WTC11 (cell line): Measurements from ENCODE around the gene FAM217A.

Experiments used
- ATF2 ChIP-seq: sonication (generic); formaldehyde crosslinking; IDR thresholded peaks from 2 replicates; pipeline ENCODE4 v1.8.1; 2022; ENCODE audit warnings: low read depth, missing genetic modification reagents, borderline replicate concordance
- ATF6 ChIP-seq: sonication (generic); formaldehyde crosslinking; IDR thresholded peaks from 2 replicates; pipeline ENCODE4 v1.8.1; 2023; ENCODE audit warnings: mild to moderate bottlenecking, missing genetic modification reagents
- CTCF ChIP-seq: fragments of 200-600 bp; IDR thresholded peaks from 2 replicates; pipeline ENCODE4 v1.8.0; 2022; ENCODE audit warnings: antibody characterized with exemption
- E2F1 ChIP-seq: sonication (generic); formaldehyde crosslinking; IDR thresholded peaks from 2 replicates; pipeline ENCODE4 v1.8.0; 2022; ENCODE audit warnings: mild to moderate bottlenecking, missing genetic modification reagents
- FOXJ3 ChIP-seq: sonication (generic); formaldehyde crosslinking; IDR thresholded peaks from 2 replicates; pipeline ENCODE4 v1.9.0; 2021; ENCODE audit warnings: missing genetic modification reagents, mild to moderate bottlenecking, borderline replicate concordance
- MAX ChIP-seq: sonication (generic); formaldehyde crosslinking; IDR thresholded peaks from 2 replicates; pipeline ENCODE4 v1.8.0; 2022; ENCODE audit warnings: mild to moderate bottlenecking, missing genetic modification reagents
- NR2C2 ChIP-seq: sonication (generic); formaldehyde crosslinking; IDR thresholded peaks from 2 replicates; pipeline ENCODE4 v1.8.0; 2022; ENCODE audit warnings: mild to moderate bottlenecking, missing genetic modification reagents
- NR3C1 ChIP-seq: sonication (generic); formaldehyde crosslinking; conservative IDR thresholded peaks from 2 replicates; pipeline ENCODE4 v1.8.1; 2023; ENCODE audit warnings: low read depth, mild to moderate bottlenecking, missing genetic modification reagents
- ZNF121 ChIP-seq: sonication (generic); formaldehyde crosslinking; IDR thresholded peaks from 2 replicates; pipeline ENCODE4 v1.8.0; 2023; ENCODE audit warnings: missing genetic modification reagents

GRCh38 chr6:4107873-4108272, 28.9 kb upstream of the FAM217A start:
- TF ChIP-seq E2F1 (CRISPR knock-in tag) (no peak), CTCF (no peak), FOXJ3 (CRISPR knock-in tag) (no peak), ATF2 (CRISPR knock-in tag) (no peak), NR2C2 (CRISPR knock-in tag) (no peak), MAX (CRISPR knock-in tag) (no peak), ATF6 (CRISPR knock-in tag) (no peak), NR3C1 (CRISPR knock-in tag) (no peak), ZNF121 (CRISPR knock-in tag) (no peak)
